ENCODE data around the gene TRIP13.

GRCh38 chr5:891117-891836 is 1.4 kb upstream of the TRIP13 start:
- TF ChIP-seq ZFP3 (CRISPR knock-in tag; IDR thresholded peaks at IDR 0.05) (no peak), POU6F1 (CRISPR knock-in tag; IDR thresholded peaks at IDR 0.05; ENCODE audit: borderline replicate concordance, low read depth) (no peak), PATZ1 (CRISPR knock-in tag; IDR thresholded peaks at IDR 0.05; ENCODE audit: borderline replicate concordance) (no peak), ZFP30 (CRISPR knock-in tag; IDR thresholded peaks at IDR 0.05) (no peak)
- TF ChIP-seq, protein P1, sequence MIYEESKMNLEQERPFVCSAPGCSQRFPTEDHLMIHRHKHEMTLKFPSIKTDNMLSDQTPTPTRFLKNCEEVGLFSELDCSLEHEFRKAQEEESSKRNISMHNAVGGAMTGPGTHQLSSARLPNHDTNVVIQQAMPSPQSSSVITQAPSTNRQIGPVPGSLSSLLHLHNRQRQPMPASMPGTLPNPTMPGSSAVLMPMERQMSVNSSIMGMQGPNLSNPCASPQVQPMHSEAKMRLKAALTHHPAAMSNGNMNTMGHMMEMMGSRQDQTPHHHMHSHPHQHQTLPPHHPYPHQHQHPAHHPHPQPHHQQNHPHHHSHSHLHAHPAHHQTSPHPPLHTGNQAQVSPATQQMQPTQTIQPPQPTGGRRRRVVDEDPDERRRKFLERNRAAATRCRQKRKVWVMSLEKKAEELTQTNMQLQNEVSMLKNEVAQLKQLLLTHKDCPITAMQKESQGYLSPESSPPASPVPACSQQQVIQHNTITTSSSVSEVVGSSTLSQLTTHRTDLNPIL (CRISPR knock-in tag; IDR thresholded peaks at IDR 0.05; ENCODE audit: low read depth) = no peak
